GM18499 (cell line): ENCODE data around the gene LONP1.

Experiments used
- ATAC-seq: cut with Tn5 transposase; IDR thresholded peaks from one replicate; pipeline ENCODE4 v1.9.1; 2021; ENCODE audit warnings: moderate number of reproducible peaks; ENCODE audit not compliant: insufficient read depth, unreplicated experiment

The LONP1 gene

DNA sequence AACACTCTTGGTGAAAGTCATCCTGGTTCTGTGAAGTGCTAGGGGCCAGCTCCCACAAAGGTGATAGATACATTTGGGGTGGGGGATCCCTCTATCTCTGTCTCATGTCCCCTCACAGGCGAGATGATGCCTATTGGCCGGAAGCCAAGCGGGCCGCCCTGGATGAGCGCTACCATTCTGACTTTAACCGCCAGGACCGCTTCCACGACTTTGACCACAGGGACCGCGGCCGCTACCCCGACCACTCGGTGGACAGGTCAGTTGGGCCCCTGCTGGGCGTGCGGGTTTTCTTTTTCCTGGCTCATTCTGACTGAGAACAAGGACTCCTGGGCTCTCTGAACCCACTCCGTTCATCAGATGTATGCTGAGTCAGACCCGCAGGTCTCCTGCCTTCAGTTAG lies 56.0 kb downstream of the LONP1 start:
- no peak for ATAC-seq

DNA sequence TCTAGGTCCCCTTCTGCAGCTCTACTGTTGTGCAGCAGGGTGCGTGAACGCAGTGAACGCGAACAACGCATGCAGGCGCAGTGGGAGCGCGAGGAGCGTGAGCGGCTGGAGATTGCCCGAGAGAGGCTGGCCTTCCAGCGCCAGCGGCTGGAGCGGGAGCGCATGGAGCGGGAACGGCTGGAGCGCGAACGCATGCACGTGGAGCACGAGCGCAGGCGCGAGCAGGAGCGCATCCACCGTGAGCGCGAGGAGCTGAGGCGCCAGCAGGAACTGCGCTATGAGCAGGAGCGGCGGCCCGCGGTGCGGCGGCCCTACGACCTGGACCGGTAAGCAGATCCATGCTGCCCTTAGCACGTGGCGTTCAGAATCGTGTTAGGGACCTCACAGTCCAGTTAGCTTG lies 58.5 kb downstream of the LONP1 start:
- no peak for ATAC-seq

- no peak for ATAC-seq
Measured at GRCh38 chr19:5655412-5655811, 64.5 kb downstream of the LONP1 start.

DNA sequence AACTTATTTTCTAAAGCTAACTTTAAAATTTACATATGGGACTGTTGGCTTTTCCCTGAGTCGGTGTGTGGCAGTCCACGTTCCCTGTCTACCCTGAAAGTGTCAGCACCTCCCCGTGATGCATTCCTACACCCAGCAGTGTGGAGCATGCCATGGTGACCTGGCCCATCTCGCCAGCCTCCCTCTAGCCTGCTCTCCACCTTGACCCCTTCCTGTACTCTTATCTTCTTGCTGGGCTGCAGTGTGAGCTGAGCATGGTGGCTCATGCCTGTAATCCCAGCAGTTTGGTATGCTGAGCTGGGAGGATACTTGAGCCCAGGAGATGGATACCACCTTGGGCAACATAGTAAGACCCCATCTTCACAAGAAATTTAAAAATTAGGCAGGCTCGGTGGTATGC lies 65.0 kb downstream of the LONP1 start:
- no peak for ATAC-seq

DNA sequence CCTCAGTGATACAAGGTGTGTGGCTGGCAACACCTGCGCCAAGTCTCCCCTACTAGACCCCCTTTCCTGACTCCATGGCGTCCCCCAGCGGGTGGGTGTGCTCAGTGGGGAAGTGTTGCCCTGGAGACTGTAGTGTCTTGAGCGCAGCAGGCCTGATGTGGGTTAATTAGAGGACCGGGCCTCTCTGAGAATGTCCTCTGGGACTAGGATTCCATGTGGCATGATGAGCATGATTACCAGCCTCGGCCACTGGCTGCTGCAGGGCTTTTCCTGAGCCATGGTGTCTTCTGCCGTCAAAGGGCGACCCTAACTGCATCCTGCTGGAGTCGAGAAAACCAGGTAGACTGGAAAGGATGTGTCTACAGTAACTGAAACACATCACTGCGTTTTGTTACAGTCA lies 67.7 kb downstream of the LONP1 start:
- ATAC-seq: no peak

GRCh38 chr19:5651361-5651760 lies 68.6 kb downstream of the LONP1 start:
- ATAC-seq: no peak

GRCh38 chr19:5648464-5648863 lies 71.5 kb downstream of the LONP1 start:
- ATAC-seq: no peak

DNA sequence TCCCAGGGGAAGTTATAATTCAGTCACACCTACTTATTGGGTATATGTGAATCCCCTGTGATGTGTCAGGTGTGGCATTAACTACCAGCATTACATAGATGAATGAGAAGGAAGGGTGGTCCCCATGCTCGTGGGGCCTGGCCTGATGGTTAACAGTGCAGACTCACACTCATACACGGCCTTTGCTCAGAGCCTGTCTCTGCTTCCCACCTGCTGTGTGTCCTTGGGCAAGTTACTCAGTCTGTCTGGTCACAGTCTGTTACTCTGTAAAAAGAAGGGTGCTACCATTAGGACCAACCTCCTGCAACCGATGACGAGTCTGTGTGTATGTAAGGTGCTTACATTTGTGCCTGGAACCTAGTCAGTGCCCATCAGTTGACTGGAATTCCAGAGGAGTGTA lies 73.2 kb downstream of the LONP1 start:
- no peak for ATAC-seq

DNA sequence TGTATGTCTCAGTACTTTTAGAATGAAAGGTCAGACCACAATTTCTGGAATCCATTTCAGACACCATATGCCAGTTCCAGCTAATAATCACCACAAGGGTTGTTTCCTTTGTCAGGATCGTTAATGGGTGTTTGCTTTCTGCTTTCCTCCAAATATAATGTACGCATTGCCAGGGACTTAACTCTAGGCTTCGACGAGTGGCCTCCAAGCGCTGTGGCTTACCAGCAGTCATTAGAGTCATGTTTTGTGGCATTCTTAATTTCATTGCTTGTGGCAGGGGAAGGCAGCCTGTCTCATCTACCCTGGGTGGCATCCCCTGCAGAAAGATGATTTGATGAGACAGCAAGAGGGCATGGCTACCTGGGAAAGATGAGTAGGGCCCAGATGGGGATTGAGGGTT lies 74.5 kb downstream of the LONP1 start:
- no peak for ATAC-seq

DNA sequence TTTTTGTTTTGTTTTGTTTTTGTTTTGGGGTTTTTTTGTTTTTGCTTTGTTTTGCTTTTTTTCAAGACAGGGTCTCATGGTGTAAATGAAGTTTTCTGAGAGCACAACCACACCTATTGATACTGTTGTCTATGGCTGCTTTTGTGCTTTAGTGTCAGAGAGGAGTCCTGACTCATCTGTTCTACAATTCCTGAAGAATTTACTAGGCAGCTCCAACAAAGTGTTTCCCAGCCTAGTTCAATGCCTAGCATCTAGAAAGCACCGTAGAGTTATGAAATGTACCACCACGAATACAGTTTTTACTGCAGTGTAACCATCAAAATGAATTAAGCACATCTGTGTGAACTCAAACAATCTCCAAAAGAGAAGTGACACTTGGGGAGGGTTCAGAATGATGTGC lies 75.9 kb downstream of the LONP1 start:
- no peak for ATAC-seq

- no peak for ATAC-seq
Measured at GRCh38 chr19:5643060-5643459, 76.9 kb downstream of the LONP1 start.

- no peak for ATAC-seq
Measured at GRCh38 chr19:5642204-5642603, 77.7 kb downstream of the LONP1 start.
